Measurements from ENCODE around the gene SMIM45.
A peak's percentile ranks its signal among the peaks of the same experiment; 100 is the strongest.

The SMIM45 gene

DNA sequence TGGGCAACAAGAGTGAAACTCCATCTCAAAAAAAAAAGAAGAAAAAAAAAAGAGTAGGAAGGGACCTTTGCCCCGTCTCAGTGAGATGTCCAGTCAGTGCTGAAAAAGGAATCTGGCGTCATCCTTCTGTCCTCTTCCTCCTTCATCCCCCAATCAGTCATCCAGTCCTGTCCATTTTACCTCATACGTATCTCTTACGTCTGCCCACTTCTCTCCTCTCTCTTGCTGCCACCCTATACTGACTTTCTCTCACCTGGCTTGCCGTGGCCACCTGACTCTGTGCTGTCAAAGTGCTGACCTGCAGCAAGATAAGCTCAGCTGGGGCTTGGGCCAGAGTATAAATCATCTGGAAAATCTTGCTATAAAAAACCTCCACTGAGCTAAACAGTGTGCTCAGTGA is 30.9 kb downstream of the SMIM45 start:
- no peak overlapping the region for H3K9ac ChIP-seq (ENCODE audit: low read depth, low read length)
- H3K27me3 ChIP-seq (ENCODE audit: control insufficient read depth, insufficient read depth, low read length): no peaks in the 10 kb centered on the region
- peaks cover 5% of the 10 kb centered on the region for H3K4me1 ChIP-seq (ENCODE audit: control insufficient read depth, insufficient read depth, low read length)
- H3K36me3 ChIP-seq (ENCODE audit: control insufficient read depth, insufficient read depth, low read length): no peaks in the 10 kb centered on the region
- H3K9me3 ChIP-seq (ENCODE audit: control insufficient read depth, insufficient read depth, low read length): no peaks in the 10 kb centered on the region
- no peak overlapping the region for H3K4me3 ChIP-seq (ENCODE audit: low read depth, low read length)

DNA sequence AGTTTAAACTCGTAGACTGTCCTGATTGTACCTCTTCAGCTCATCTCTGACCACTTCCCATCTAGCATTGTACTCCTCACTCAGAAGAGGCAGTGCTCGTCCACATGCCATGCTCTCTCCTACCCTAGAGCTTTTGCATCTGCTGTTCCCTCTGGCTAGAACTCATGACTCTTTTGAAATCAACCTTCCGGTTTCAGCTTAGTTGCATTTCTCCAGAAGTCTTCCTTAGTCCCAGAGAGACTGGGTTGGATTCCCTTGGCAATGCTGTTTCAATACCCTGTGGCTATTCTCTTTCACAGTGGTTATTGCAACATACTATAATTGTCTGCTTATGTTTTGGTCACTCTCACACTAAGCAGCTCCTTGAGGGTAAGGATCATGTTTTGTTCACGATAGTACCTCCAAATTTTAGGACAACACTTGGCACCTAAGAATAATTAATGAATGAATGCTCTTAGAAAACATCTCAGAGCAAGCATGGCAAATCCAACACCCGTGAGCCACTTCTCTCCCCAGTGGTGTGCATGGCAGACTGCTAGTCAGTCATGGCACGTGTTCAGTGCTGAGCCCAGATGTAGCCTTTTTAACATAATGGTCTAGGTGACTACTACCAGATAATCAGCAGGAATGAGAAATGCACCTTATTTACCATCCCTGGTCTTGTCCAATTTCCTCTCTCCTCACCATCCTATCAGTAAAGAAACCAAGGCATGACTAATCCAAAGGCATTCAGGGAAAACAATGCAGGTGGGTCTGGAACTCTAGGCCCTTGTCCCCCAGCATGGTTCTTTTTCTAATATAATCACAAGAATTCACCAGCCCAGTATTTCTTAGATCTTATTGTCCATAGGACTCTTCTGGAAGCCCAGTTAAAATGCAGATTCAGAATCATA is 31.8 kb downstream of the SMIM45 start:
- no peaks in the 10 kb centered on the region for H3K27me3 ChIP-seq (ENCODE audit: control insufficient read depth, insufficient read depth, low read length)
- H3K4me1 ChIP-seq (ENCODE audit: control insufficient read depth, insufficient read depth, low read length): no peaks in the 10 kb centered on the region
- H3K4me3 ChIP-seq (ENCODE audit: low read depth, low read length): no peak overlapping the region
- no peak overlapping the region for H3K9ac ChIP-seq (ENCODE audit: low read depth, low read length)
- H3K9me3 ChIP-seq (ENCODE audit: control insufficient read depth, insufficient read depth, low read length): no peaks in the 10 kb centered on the region
- H3K36me3 ChIP-seq (ENCODE audit: control insufficient read depth, insufficient read depth, low read length): no peaks in the 10 kb centered on the region

DNA sequence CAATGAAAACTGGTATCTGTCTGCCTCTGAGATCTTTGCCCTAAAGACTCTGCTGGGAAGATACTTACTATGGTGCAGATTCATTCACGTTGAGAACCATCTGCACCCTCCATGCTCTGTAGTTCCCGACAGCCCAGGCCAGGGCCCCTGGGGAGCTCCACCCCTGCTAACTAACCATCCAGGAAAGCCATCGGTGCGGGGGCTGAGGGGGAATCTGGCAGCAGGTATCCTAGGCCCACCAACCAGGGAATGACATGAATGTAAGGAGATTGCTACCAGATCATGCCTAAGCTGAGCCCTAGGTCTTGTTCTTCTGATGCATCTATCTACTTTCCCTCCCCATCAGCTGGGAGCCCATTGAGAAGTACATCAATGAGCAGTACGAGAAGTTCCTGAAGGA is 35.3 kb downstream of the SMIM45 start:
- no peak overlapping the region for H3K4me3 ChIP-seq (ENCODE audit: low read depth, low read length)
- H3K27me3 ChIP-seq (ENCODE audit: control insufficient read depth, insufficient read depth, low read length): no peaks in the 10 kb centered on the region
- no peak overlapping the region for H3K9ac ChIP-seq (ENCODE audit: low read depth, low read length)
- H3K9me3 ChIP-seq (ENCODE audit: control insufficient read depth, insufficient read depth, low read length): no peaks in the 10 kb centered on the region
- H3K4me1 ChIP-seq (ENCODE audit: control insufficient read depth, insufficient read depth, low read length): no peaks in the 10 kb centered on the region
- H3K36me3 ChIP-seq (ENCODE audit: control insufficient read depth, insufficient read depth, low read length): peaks cover 4% of the 10 kb centered on the region

- Histone ChIP-seq H3K4me3 (ENCODE audit: low read depth, low read length) (no peak overlapping the region), H3K9ac (ENCODE audit: low read depth, low read length) (no peak overlapping the region), H3K9me3 (ENCODE audit: control insufficient read depth, insufficient read depth, low read length) (no peaks in the 10 kb centered on the region), H3K27me3 (ENCODE audit: control insufficient read depth, insufficient read depth, low read length) (no peaks in the 10 kb centered on the region), H3K4me1 (ENCODE audit: control insufficient read depth, insufficient read depth, low read length) (no peaks in the 10 kb centered on the region), H3K36me3 (ENCODE audit: control insufficient read depth, insufficient read depth, low read length) (peaks cover 11% of the 10 kb centered on the region)
Observed at GRCh38 chr22:41989246-41989645, 37.3 kb downstream of the SMIM45 start.

- H3K4me1 ChIP-seq (ENCODE audit: control insufficient read depth, insufficient read depth, low read length): no peaks in the 10 kb centered on the region
- no peaks in the 10 kb centered on the region for H3K27me3 ChIP-seq (ENCODE audit: control insufficient read depth, insufficient read depth, low read length)
- H3K4me3 ChIP-seq (ENCODE audit: low read depth, low read length): no peak overlapping the region
- no peaks in the 10 kb centered on the region for H3K9me3 ChIP-seq (ENCODE audit: control insufficient read depth, insufficient read depth, low read length)
- H3K36me3 ChIP-seq (ENCODE audit: control insufficient read depth, insufficient read depth, low read length): peaks cover 20% of the 10 kb centered on the region
- no peak overlapping the region for H3K9ac ChIP-seq (ENCODE audit: low read depth, low read length)
Observed at GRCh38 chr22:41991111-41991510, 39.2 kb downstream of the SMIM45 start.

DNA sequence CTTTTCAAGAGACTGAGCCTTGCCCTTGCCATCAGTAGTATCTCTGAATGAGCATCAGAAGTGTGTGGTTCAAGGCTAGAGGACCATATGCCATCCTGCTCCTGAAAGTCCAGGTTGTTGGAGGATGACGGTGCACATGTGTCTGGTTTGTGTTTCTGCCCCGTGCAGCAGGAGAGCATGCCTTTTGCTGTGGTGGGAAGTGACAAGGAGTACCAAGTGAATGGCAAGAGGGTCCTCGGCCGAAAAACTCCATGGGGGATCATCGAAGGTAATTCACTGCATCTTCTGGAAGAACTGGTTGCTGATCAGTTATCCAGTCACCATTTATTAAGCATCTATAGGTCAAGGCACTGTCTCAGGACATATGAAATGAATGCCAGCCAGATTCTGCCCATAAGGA is 40.5 kb downstream of the SMIM45 start:
- no peak overlapping the region for H3K4me3 ChIP-seq (ENCODE audit: low read depth, low read length)
- no peaks in the 10 kb centered on the region for H3K27me3 ChIP-seq (ENCODE audit: control insufficient read depth, insufficient read depth, low read length)
- no peak overlapping the region for H3K9ac ChIP-seq (ENCODE audit: low read depth, low read length)
- H3K9me3 ChIP-seq (ENCODE audit: control insufficient read depth, insufficient read depth, low read length): no peaks in the 10 kb centered on the region
- H3K4me1 ChIP-seq (ENCODE audit: control insufficient read depth, insufficient read depth, low read length): no peaks in the 10 kb centered on the region
- H3K36me3 ChIP-seq (ENCODE audit: control insufficient read depth, insufficient read depth, low read length): peaks cover 20% of the 10 kb centered on the region

GRCh38 chr22:41995211-41995610 is 43.3 kb downstream of the SMIM45 start:
- Histone ChIP-seq H3K27me3 (ENCODE audit: control insufficient read depth, insufficient read depth, low read length) (peaks cover 9% of the 10 kb centered on the region), H3K4me1 (ENCODE audit: control insufficient read depth, insufficient read depth, low read length) (no peaks in the 10 kb centered on the region), H3K9ac (ENCODE audit: low read depth, low read length) (no peak overlapping the region), H3K4me3 (ENCODE audit: low read depth, low read length) (no peak overlapping the region), H3K36me3 (ENCODE audit: control insufficient read depth, insufficient read depth, low read length) (peaks cover 16% of the 10 kb centered on the region), H3K9me3 (ENCODE audit: control insufficient read depth, insufficient read depth, low read length) (no peaks in the 10 kb centered on the region)

- Histone ChIP-seq H3K9me3 (ENCODE audit: control insufficient read depth, insufficient read depth, low read length) (no peaks in the 10 kb centered on the region), H3K36me3 (ENCODE audit: control insufficient read depth, insufficient read depth, low read length) (peaks cover 16% of the 10 kb centered on the region), H3K4me1 (ENCODE audit: control insufficient read depth, insufficient read depth, low read length) (no peaks in the 10 kb centered on the region), H3K27me3 (ENCODE audit: control insufficient read depth, insufficient read depth, low read length) (peaks cover 11% of the 10 kb centered on the region), H3K4me3 (ENCODE audit: low read depth, low read length) (no peak overlapping the region), H3K9ac (ENCODE audit: low read depth, low read length) (no peak overlapping the region)
Observed at GRCh38 chr22:41996826-41997225, 44.9 kb downstream of the SMIM45 start.

GRCh38 chr22:41998361-41999261 is 46.7 kb downstream of the SMIM45 start, which contains the start of gene WBP2NL:
Gene WBP2NL (plus strand): TSS chr22:41998788. CDS start chr22:41998819, 31 bp downstream.
- H3K9me3 ChIP-seq (ENCODE audit: control insufficient read depth, insufficient read depth, low read length): no peaks in the 10 kb centered on the region
- H3K9ac ChIP-seq (ENCODE audit: low read depth, low read length): no peak within 1 kb of the TSS
- no peaks in the 10 kb centered on the region for H3K4me1 ChIP-seq (ENCODE audit: control insufficient read depth, insufficient read depth, low read length)
- H3K27me3 ChIP-seq (ENCODE audit: control insufficient read depth, insufficient read depth, low read length): peaks cover 11% of the 10 kb centered on the region
- peaks cover 12% of the 10 kb centered on the region for H3K36me3 ChIP-seq (ENCODE audit: control insufficient read depth, insufficient read depth, low read length)
- H3K4me3 ChIP-seq (ENCODE audit: low read depth, low read length): peak within 1 kb of the TSS; percentile 43

- Histone ChIP-seq H3K4me1 (ENCODE audit: control insufficient read depth, insufficient read depth, low read length) (no peaks in the 10 kb centered on the region), H3K27me3 (ENCODE audit: control insufficient read depth, insufficient read depth, low read length) (peaks cover 11% of the 10 kb centered on the region), H3K9me3 (ENCODE audit: control insufficient read depth, insufficient read depth, low read length) (no peaks in the 10 kb centered on the region), H3K4me3 (ENCODE audit: low read depth, low read length) (no peak overlapping the region), H3K36me3 (ENCODE audit: control insufficient read depth, insufficient read depth, low read length) (no peaks in the 10 kb centered on the region), H3K9ac (ENCODE audit: low read depth, low read length) (no peak overlapping the region)
Observed at GRCh38 chr22:42000466-42000865, 48.5 kb downstream of the SMIM45 start.

DNA sequence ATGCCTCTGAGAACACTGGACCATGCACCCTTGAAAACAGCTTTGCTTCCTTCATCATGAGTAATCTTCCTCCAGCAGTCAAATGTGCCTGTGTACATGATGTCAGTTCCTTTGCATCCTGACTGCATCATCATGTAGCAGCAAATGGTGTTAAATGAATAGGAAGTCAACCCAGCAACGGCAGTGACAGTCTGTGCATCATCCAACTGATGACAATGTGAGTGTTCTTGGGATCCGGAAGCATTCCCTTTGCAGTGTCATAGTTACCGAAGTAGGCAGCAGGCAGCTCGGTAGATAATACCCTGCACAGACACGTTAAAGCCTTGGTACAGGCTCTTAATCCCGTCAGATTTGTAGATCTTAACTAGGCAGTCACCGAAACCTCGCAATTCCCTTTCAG is 49.2 kb downstream of the SMIM45 start:
- Histone ChIP-seq H3K4me1 (ENCODE audit: control insufficient read depth, insufficient read depth, low read length) (no peaks in the 10 kb centered on the region), H3K9me3 (ENCODE audit: control insufficient read depth, insufficient read depth, low read length) (no peaks in the 10 kb centered on the region), H3K36me3 (ENCODE audit: control insufficient read depth, insufficient read depth, low read length) (no peaks in the 10 kb centered on the region), H3K27me3 (ENCODE audit: control insufficient read depth, insufficient read depth, low read length) (peaks cover 11% of the 10 kb centered on the region), H3K9ac (ENCODE audit: low read depth, low read length) (no peak overlapping the region), H3K4me3 (ENCODE audit: low read depth, low read length) (no peak overlapping the region)
